Body of pancreas (tissue), 4 donors: ENCODE measurements around the gene ATG16L2. TPM values are rescaled to one million over a fixed set of nuclear protein-coding genes. Genes with fewer than 3 reads are reported as not detected.

Experiments used
- ATAC-seq: fragments of 150-250 bp; one replicate; pipeline ENCODE4 v1.9.1; 2016
- DNase-seq, 4 donors: peaks; one replicate each; pipeline ENCODE4 v3.0.0-alpha.2; 2019
- H3K27ac ChIP-seq, 4 donors: fragments of 200-600 bp; sonication (generic); 1 replicate in 3 of 4; 2 replicates in 1 of 4; pipeline versions ENCODE4 v1.5.1 to v1.6.1; 2016 to 2019; ENCODE audit warnings: mild to moderate bottlenecking in 1 of 4, mixed read lengths in 1 of 4, moderate library complexity in 1 of 4
- H3K27me3 ChIP-seq, 2 donors: fragments of 200-600 bp; sonication (generic); one replicate each; pipeline ENCODE4 v1.6.0; 2016; ENCODE audit warnings: mild to moderate bottlenecking in 1 of 2
- H3K36me3 ChIP-seq, 2 donors: fragments of 200-600 bp; sonication (generic); replicated peaks in 1 of 2; 2 replicates each; pipeline ENCODE4 v1.5.1; 2016; ENCODE audit warnings: low read depth in 2 of 2; ENCODE audit not compliant: insufficient read depth in 1 of 2
- H3K4me1 ChIP-seq: fragments of 200-600 bp; sonication (generic); one replicate; pipeline ENCODE4 v1.6.0; 2016
- H3K4me3 ChIP-seq, 2 donors: fragments of 200-600 bp; sonication (generic); 1 replicate in 1 of 2; 2 replicates in 1 of 2; pipeline ENCODE4 v1.5.1; 2016 to 2019
- H3K9me3 ChIP-seq, 3 donors: fragments of 200-600 bp; sonication (generic); 1 replicate in 2 of 3; 2 replicates in 1 of 3; pipeline ENCODE4 v1.5.1; 2016
- POLR2A ChIP-seq, 3 donors: fragments of 450-650 bp; IDR thresholded peaks; one replicate each; pipeline ENCODE4 v1.6.1; 2016; ENCODE audit warnings: antibody characterized with exemption in 3 of 3, mild to moderate bottlenecking in 2 of 3
- whole genome bisulfite sequencing, 2 donors: methylation state at CpG; one replicate each; pipeline ENCODE4 v1.1.5; 2017; 5-methylcytosine and 5-hydroxymethylcytosine counted together
- intact Hi-C: fragments of 100-400 bp; cut with DNase I; formaldehyde crosslinking; loops from one replicate; pipeline ENCODE4 v1.15.1; 2023
- total RNA-seq, 2 donors: library from RNA; depleted of rRNA; stranded (reverse); fragments of >200 nt; gene quantifications; one replicate each; pipeline ENCODE4 v1.1.0, GENCODE V29; 2016
- TF ChIP-seq, protein P1 (sequence below), 7 experiments: fragments of 450-650 bp in 4 of 7; fragments of 200-600 bp in 3 of 7; sonication (generic) in 3 of 7; IDR thresholded peaks; one replicate each; pipeline ENCODE4 v1.5.1; 2016 to 2019; ENCODE audit warnings: antibody characterized with exemption in 7 of 7

Gene ATG16L2
- total RNA-seq, 2 donors from 2014 or later: 27.5 to 28.3 TPM

GRCh38 chr11:72773291-72773690, 40.9 kb upstream of the ATG16L2 start:
- H3K4me1 ChIP-seq: peaks cover 95% of the 10 kb centered on the region
- DNase-seq (peak; percentile 50 to 74 (median 68)), ATAC-seq (peak; percentile 8)
- TF ChIP-seq, protein P1, sequence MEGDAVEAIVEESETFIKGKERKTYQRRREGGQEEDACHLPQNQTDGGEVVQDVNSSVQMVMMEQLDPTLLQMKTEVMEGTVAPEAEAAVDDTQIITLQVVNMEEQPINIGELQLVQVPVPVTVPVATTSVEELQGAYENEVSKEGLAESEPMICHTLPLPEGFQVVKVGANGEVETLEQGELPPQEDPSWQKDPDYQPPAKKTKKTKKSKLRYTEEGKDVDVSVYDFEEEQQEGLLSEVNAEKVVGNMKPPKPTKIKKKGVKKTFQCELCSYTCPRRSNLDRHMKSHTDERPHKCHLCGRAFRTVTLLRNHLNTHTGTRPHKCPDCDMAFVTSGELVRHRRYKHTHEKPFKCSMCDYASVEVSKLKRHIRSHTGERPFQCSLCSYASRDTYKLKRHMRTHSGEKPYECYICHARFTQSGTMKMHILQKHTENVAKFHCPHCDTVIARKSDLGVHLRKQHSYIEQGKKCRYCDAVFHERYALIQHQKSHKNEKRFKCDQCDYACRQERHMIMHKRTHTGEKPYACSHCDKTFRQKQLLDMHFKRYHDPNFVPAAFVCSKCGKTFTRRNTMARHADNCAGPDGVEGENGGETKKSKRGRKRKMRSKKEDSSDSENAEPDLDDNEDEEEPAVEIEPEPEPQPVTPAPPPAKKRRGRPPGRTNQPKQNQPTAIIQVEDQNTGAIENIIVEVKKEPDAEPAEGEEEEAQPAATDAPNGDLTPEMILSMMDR (IDR thresholded peaks at IDR 0.05): no peak
- TF ChIP-seq POLR2A (IDR thresholded peaks at IDR 0.05): no peak
- no peaks in the 10 kb centered on the region for H3K36me3 ChIP-seq
- H3K4me3 ChIP-seq: no peak overlapping the region
- 12 to 13% methylated on average over 3 to 5 of the region's 5 CpGs for WGBS, 2 donors
- intact Hi-C loops: no loop called here
- H3K27me3 ChIP-seq: no peaks in the 10 kb centered on the region
- H3K27ac ChIP-seq: peak overlapping the region in 3 of 4 donors; percentile 0 to 48 (median 25)
- H3K9me3 ChIP-seq: no peaks in the 10 kb centered on the region

- no peak for ATAC-seq
- peaks cover 95% of the 10 kb centered on the region for H3K4me1 ChIP-seq
- intact Hi-C loops: no loop called here
- H3K9me3 ChIP-seq: no peaks in the 10 kb centered on the region
- no peak overlapping the region for H3K4me3 ChIP-seq
- no peaks in the 10 kb centered on the region for H3K27me3 ChIP-seq
- no peak for DNase-seq
- H3K27ac ChIP-seq: peak overlapping the region in 3 of 4 donors; percentile 0 to 48 (median 25)
- WGBS, 2 donors: 35 to 38% methylated on average over 6 of the region's 6 CpGs
- no peaks in the 10 kb centered on the region for H3K36me3 ChIP-seq
- TF ChIP-seq, protein P1 (IDR thresholded peaks at IDR 0.05): no peak
- TF ChIP-seq POLR2A (IDR thresholded peaks at IDR 0.05): no peak
Measured at GRCh38 chr11:72773696-72774095, 40.5 kb upstream of the ATG16L2 start.

DNA sequence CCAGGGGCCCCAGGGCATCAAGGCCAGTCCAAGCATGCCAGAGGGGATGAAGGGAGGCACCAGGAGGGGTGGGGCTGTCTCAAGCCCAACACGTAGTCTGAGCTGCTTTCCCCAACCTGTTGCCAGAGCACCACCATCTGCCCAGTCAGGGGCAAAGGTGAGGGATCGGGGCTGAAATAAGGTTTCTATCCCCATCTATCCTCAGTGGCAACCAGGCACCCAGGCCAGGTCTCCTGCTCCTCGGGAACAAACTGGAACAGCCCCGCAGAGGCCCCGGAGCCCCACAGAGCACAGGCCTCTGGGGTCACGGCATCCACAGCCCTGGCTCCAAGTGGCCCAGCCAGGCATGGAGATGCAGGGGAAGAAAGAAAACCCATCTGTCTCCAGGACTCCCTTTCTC, 39.7 kb upstream of the ATG16L2 start:
- Histone ChIP-seq H3K4me1 (peaks cover 96% of the 10 kb centered on the region), H3K27ac (peak overlapping the region in 2 of 4 donors; percentile 25 to 48), H3K27me3 (no peaks in the 10 kb centered on the region), H3K9me3 (no peaks in the 10 kb centered on the region), H3K4me3 (no peak overlapping the region), H3K36me3 (no peaks in the 10 kb centered on the region)
- DNase-seq: no peak
- TF ChIP-seq POLR2A (IDR thresholded peaks at IDR 0.05): no peak
- TF ChIP-seq, protein P1 (IDR thresholded peaks at IDR 0.05): no peak
- intact Hi-C loops: no loop called here
- no peak for ATAC-seq
- 0 to 64% methylated on average over 1 to 6 of the region's 6 CpGs for WGBS, 2 donors

GRCh38 chr11:72775288-72776110, 38.7 kb upstream of the ATG16L2 start:
- no peaks in the 10 kb centered on the region for H3K36me3 ChIP-seq
- H3K9me3 ChIP-seq: no peaks in the 10 kb centered on the region
- peak overlapping the region; percentile 84 to 97 (median 92) for H3K27ac ChIP-seq
- DNase-seq (no peak), ATAC-seq (no peak)
- H3K27me3 ChIP-seq: no peaks in the 10 kb centered on the region
- H3K4me3 ChIP-seq: no peak overlapping the region
- 60 to 76% methylated on average over 7 of the region's 7 CpGs for WGBS, 2 donors
- intact Hi-C loops: no loop called here
- TF ChIP-seq POLR2A (IDR thresholded peaks at IDR 0.05): no peak
- TF ChIP-seq, protein P1 (IDR thresholded peaks at IDR 0.05): no peak
- peaks cover 97% of the 10 kb centered on the region for H3K4me1 ChIP-seq
